Activated CD4-positive, alpha-beta memory T cell treated with anti-CD3 and anti-CD28 coated beads for 36 hours (primary cell): ENCODE results near the gene KLF16. TPM values are rescaled to one million over a fixed set of nuclear protein-coding genes. Genes with fewer than 3 reads are reported as not detected.
A peak's percentile ranks its signal among the peaks of the same experiment; 100 is the strongest.

Source experiments
- CTCF ChIA-PET: fragments of 350-600 bp; sonication (Branson Sonifier 250); formaldehyde crosslinking; loops from one replicate; lab custom pipeline; 2021; ENCODE audit warnings: antibody characterized with exemption, inconsistent platforms; lab: Charles Lee
- POLR2A ChIA-PET: fragments of 350-600 bp; sonication (Branson Sonifier 250); formaldehyde crosslinking; loops from one replicate; lab custom pipeline; 2021; ENCODE audit warnings: antibody characterized with exemption; lab: Charles Lee
- DNase-seq: peaks from one replicate; pipeline ENCODE4 v3.0.0-alpha.2; 2020
- H3K27ac Mint-ChIP-seq: one replicate; pipeline ENCODE4 v1.8.0; 2021; ENCODE audit warnings: mixed read lengths
- H3K27me3 Mint-ChIP-seq: one replicate; pipeline ENCODE4 v1.8.0; 2021; ENCODE audit warnings: mixed read lengths
- H3K36me3 Mint-ChIP-seq: one replicate; pipeline ENCODE4 v1.8.0; 2021; ENCODE audit warnings: mixed read lengths
- H3K4me1 Mint-ChIP-seq: one replicate; pipeline ENCODE4 v1.8.0; 2021; ENCODE audit warnings: low read depth, mixed read lengths
- H3K4me3 Mint-ChIP-seq: one replicate; pipeline ENCODE4 v1.8.0; 2021; ENCODE audit warnings: mild to moderate bottlenecking, mixed read lengths
- H3K9me3 Mint-ChIP-seq: one replicate; pipeline ENCODE4 v1.8.0; 2021; ENCODE audit warnings: mixed read lengths
- intact Hi-C: fragments of 100-400 bp; cut with micrococcal nuclease; formaldehyde crosslinking; loops from one replicate; pipeline ENCODE4 v1.15.1; 2023
- total RNA-seq, 2 experiments: library from RNA; stranded (reverse); gene quantifications; one replicate each; pipeline ENCODE4 v1.2.3, GENCODE V29; 2021

Gene KLF16
- total RNA-seq, 2 experiments from 2014 or later, result 23.3 to 24.2 TPM

DNA sequence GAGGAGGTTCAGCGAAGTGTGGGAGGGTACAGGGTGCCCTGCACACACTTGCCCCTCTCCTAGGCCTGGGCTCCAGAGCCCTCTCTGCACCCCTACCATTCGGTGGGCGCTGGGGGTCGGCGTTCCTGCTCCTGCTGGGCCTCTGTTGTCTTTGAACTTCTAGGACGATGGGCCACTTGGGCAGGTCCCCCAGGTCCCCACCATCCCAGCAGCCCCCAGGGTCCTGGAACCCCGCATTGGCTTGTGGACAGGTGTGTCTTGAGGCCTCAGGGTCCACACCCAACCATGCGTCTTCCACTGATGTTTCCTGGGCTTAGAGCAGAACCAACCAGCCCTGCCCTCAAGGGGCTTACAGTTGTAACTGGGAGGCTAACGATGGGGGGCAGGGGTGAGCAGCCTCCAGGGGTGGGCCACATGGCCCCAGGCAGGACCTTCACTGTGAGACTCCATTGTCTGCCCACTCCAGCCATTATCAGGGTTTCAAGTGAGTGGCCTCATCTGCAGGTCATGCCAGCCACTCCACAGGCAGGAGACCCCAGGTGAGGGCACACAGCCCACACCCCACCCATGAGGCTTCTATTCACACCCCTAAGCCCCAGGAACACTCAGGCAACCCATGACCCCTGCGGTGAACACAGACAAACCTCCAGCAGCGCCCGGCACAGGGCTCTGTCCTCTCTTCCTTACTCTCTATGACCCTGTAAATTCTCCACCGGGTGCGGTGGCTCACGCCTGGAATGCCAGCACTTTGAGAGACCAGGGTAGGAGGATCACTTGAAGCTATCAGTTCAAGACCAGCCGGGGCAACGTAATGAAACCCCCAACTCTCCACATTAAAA lies 2.0 kb upstream of the KLF16 start:
- POLR2A ChIA-PET, result interaction anchor here (0.6 to 2.8 kb wide), 4 partner anchors 10 to 599 kb away, joined by 3 to 19 read pairs (median 4); no protein-coding TSS in a partner anchor
- no peak for DNase-seq
- CTCF ChIA-PET, result interaction anchor here (0.6 to 2.7 kb wide), 12 partner anchors 10 to 187 kb away, joined by 3 to 19 read pairs (median 4); no protein-coding TSS in a partner anchor
- peaks cover 21% of the 10 kb centered on the region for H3K4me1 Mint-ChIP-seq
- H3K9me3 Mint-ChIP-seq, result no peaks in the 10 kb centered on the region
- H3K4me3 Mint-ChIP-seq, result peak overlapping the region; percentile 75
- no peaks in the 10 kb centered on the region for H3K27me3 Mint-ChIP-seq
- peaks cover 3% of the 10 kb centered on the region for H3K36me3 Mint-ChIP-seq
- peak overlapping the region; percentile 80 for H3K27ac Mint-ChIP-seq
- intact Hi-C loops, result loop anchor here (2.0 kb wide), 1 partner anchor 17 kb away; no protein-coding TSS in a partner anchor

DNA sequence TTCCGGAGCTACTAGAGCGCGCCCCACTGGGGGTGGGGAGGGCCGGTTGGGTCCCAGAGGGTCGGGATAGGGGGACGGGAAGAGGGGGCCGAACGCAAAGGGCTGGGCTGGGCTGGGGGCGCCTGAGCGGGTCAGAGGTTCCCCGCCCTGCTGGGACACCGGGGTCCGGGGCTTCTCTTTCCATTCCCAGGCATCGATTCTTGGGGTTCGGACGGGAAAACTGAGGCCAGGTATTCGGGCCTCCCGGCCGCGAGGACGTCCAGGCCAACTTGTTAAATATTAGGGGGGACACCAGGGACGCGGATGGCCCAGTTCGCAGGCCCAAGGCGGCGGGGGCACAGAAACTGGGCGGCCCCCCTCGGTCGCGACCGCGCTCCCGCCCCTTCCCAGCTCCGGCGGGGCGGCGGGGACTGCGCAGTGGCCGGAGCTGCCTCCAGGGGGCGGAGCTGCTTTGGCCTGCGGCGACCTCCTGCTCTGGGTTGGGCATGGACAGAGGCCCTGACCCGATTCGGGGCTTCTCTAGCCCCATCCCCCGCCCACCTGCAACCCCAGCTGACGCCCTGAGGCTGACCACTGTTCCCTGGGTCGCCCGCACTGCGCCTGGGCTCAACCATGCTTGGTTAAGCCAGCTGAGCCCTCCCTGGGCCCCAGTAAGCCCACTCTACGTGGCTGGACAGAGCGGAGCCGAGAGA lies 1.2 kb upstream of the KLF16 start:
- CTCF ChIA-PET, result interaction anchor here (0.9 to 2.7 kb wide), 12 partner anchors 9 to 78 kb away, joined by 3 to 19 read pairs (median 4); no protein-coding TSS in a partner anchor
- peaks cover 28% of the 10 kb centered on the region for H3K4me1 Mint-ChIP-seq
- H3K27me3 Mint-ChIP-seq, result no peaks in the 10 kb centered on the region
- H3K27ac Mint-ChIP-seq, result peak overlapping the region; percentile 80
- H3K4me3 Mint-ChIP-seq, result peak overlapping the region; percentile 75
- POLR2A ChIA-PET, result interaction anchor here (0.6 to 2.8 kb wide), 5 partner anchors 11 to 598 kb away, joined by 3 to 19 read pairs (median 3); no protein-coding TSS in a partner anchor
- intact Hi-C loops, result loop anchor here (1.0 to 2.0 kb wide), 3 partner anchors 12 to 41 kb away; partner anchors contain the start of genes ADAT3 and SCAMP4
- H3K36me3 Mint-ChIP-seq, result no peaks in the 10 kb centered on the region
- peak; percentile 78 for DNase-seq
- no peaks in the 10 kb centered on the region for H3K9me3 Mint-ChIP-seq

DNA sequence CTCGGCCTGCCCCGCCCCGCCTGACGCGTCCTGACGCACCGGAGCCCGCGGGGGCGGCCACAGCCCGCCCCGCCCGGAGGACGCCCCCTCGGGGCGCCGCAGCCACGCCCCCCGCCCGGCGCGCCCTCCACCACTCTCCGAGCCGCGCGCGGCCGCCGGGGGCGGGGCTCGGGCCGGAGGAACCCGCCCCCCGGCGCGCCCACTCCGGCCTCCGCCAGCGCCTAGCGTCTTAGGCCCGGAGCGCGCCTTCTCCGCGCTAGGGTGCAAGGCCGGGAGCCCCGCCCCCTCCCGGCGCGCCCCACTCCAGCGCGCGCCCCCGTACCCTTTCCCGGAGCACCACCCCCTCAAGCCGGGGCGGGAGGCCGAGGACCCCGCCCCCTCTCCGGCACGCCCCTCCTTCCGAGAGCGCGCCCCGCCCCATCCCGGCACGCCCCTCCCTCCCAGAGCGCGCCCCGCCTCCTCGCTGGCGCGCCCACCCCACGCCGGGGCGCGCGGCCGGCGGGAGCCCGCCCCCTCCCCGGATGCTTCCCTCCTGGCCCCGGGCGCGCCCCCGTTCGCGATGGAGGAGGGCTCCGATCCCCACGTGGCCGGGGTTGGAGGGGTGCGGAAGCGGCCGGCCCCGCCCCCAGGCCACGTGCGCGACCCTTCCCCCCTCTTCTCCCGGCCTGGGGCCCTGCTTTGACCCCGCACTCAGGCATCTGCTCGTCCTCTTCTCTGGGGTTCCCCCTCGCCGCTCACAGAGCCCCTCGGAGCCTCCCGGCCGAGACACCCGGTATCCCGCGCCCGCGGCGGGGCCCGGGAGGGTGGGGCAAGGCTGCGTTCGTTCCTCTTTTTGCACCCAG lies 480 bp upstream of the KLF16 start:
- Mint-ChIP-seq H3K4me1 (peaks cover 32% of the 10 kb centered on the region), H3K4me3 (peak overlapping the region; percentile 75), H3K36me3 (no peaks in the 10 kb centered on the region), H3K27ac (peak overlapping the region; percentile 69), H3K9me3 (no peaks in the 10 kb centered on the region), H3K27me3 (no peaks in the 10 kb centered on the region)
- peak; percentile 94 for DNase-seq
- ChIA-PET POLR2A (interaction anchor here (0.9 to 2.8 kb wide), 4 partner anchors 12 to 598 kb away, joined by 3 to 19 read pairs (median 4); no protein-coding TSS in a partner anchor), CTCF (interaction anchor here (0.9 to 2.7 kb wide), 12 partner anchors 9 to 79 kb away, joined by 3 to 19 read pairs (median 4); no protein-coding TSS in a partner anchor)
- intact Hi-C loops, result loop anchor here (1.0 to 2.0 kb wide), 3 partner anchors 12 to 41 kb away; partner anchors contain the start of genes ADAT3 and SCAMP4

DNA sequence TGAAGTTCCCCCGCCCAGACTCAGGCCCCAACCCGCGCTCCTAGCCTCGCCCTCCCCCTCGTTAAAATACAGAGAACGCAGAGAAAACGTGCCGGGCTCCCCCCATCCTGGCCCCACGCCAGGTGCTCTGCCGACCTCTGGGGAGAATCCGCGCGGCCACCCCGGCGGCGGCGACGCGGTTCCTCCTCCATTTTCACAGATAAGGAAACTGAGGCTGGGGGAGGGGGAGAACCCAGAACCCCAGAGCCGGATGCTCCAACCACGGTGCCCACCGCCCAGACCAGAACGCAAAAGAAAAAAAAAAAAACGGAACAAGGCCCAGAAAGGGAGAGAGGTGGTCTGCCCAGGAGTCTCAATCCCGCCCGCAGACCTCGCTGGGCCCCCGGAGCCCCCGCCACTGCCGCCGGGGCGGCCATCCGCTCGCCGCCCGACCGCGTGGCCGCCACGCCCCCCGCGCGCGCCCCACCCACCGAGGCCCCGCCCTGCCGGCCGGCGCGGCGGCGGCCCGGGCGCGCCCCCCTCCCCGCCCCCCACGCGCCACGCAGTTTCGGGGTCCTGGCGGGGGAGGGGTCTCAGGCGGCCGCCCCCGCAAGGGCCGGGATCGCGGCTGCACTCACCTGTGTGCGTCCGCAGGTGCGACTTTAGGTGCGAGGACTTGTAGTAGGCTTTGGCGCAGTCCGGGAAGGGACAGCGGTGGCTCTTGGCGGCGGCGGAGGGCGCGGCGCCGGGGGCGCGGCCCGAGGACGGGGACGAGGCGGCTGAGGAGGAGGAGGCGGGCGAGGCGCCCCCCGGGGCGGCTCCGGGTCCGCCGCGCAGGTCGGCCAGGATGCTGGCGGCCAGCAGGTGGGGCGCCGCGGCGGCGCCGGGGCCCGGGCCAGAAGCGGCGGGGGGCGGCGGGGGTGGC lies 703 bp downstream of the KLF16 start:
- POLR2A ChIA-PET, result no interaction called here
- peak overlapping the region; percentile 88 for H3K27ac Mint-ChIP-seq
- CTCF ChIA-PET, result no interaction called here
- H3K4me1 Mint-ChIP-seq, result peaks cover 38% of the 10 kb centered on the region
- peak; percentile 61 for DNase-seq
- intact Hi-C loops, result no loop called here
- no peaks in the 10 kb centered on the region for H3K27me3 Mint-ChIP-seq
- peak overlapping the region; percentile 93 for H3K4me3 Mint-ChIP-seq
- no peaks in the 10 kb centered on the region for H3K36me3 Mint-ChIP-seq
- H3K9me3 Mint-ChIP-seq, result no peaks in the 10 kb centered on the region

DNA sequence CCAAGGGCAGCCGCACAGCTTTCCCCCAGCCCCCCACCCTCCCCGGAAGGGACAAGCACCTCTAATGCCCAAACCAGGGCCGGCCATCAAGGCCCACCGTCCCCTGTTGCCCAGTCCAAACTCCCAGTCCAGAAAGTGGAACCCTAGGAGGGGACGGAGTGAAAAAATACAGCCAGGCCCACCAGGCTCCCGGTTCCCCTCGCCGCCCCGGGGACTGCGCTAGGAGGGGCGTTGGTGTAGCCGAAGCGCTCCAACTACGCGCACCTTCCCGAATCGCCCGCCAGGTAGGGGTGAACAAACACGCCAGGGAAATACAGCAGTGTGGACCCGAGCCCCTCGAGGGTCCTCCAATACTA lies 1.3 kb downstream of the KLF16 start:
- POLR2A ChIA-PET, result no interaction called here
- H3K27me3 Mint-ChIP-seq, result no peaks in the 10 kb centered on the region
- intact Hi-C loops, result no loop called here
- CTCF ChIA-PET, result no interaction called here
- H3K36me3 Mint-ChIP-seq, result no peaks in the 10 kb centered on the region
- peak overlapping the region; percentile 93 for H3K4me3 Mint-ChIP-seq
- no peaks in the 10 kb centered on the region for H3K9me3 Mint-ChIP-seq
- H3K27ac Mint-ChIP-seq, result peak overlapping the region; percentile 88
- DNase-seq, result no peak
- H3K4me1 Mint-ChIP-seq, result peaks cover 38% of the 10 kb centered on the region

DNA sequence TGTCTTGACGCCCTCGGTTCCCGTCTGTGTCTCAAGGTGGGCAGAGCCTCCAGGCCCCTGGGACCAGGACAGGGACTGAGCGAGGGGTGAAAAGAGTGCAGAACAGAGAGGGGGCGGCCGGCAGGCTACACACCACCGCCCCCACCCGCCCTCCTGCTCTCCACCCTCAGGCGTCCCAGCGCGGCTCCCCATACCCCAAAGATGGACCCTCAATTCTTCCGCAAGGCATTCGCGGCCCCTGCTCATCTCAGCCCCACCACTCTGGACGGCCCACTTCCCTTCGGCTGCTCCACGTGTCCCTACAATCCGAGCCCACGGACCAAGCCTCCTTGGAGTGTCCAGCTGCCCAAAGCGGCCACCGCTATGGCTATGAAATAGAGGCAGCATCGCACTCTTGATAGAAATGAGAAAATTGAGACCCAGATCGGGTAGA lies 1.8 kb downstream of the KLF16 start:
- Mint-ChIP-seq H3K9me3 (no peaks in the 10 kb centered on the region), H3K27me3 (no peaks in the 10 kb centered on the region), H3K4me3 (peak overlapping the region; percentile 93), H3K27ac (peak overlapping the region; percentile 9), H3K4me1 (peaks cover 38% of the 10 kb centered on the region), H3K36me3 (no peaks in the 10 kb centered on the region)
- ChIA-PET POLR2A (no interaction called here), CTCF (no interaction called here)
- DNase-seq, result no peak
- intact Hi-C loops, result no loop called here

DNA sequence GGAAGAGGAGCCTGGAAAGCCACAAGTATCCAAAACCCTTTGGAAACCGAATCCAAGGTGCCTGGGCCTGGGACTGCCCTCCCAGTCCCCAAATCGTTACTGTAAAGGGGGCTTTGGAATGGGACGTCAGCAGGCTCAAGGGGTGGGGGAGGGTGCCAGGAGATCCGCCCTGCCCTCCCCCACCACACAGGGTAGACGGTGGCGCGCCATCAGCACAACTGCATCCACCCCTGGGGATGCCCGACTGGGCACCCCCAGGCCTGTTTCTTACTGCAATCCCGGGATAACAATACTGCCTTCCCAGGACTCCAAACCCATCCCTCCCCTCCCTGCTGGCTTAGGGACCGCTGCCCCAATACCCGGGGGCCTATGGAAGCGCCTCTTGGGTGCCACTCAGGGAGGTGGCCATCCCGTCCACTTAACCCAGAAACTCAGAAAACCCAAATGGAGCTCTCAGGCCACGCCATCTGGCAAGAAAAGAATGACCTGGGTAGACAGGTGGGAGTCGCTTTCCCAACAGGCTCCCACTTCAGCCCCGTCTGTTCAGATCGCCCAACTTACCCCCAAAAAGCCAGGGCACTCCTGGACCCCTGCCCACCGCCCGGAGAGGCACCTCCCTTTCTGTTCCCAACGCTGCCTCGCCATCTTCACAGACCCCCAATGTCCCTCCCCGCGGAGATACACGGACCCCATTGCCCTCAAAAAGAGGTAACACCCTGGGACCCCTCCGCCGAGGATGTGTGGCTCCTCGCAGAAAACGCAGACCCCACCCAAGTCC lies 2.4 kb downstream of the KLF16 start:
- CTCF ChIA-PET, result no interaction called here
- Mint-ChIP-seq H3K36me3 (no peaks in the 10 kb centered on the region), H3K4me3 (peak overlapping the region; percentile 93), H3K27me3 (no peaks in the 10 kb centered on the region), H3K9me3 (no peaks in the 10 kb centered on the region), H3K4me1 (peaks cover 38% of the 10 kb centered on the region), H3K27ac (no peak overlapping the region)
- intact Hi-C loops, result no loop called here
- no peak for DNase-seq
- POLR2A ChIA-PET, result no interaction called here

DNA sequence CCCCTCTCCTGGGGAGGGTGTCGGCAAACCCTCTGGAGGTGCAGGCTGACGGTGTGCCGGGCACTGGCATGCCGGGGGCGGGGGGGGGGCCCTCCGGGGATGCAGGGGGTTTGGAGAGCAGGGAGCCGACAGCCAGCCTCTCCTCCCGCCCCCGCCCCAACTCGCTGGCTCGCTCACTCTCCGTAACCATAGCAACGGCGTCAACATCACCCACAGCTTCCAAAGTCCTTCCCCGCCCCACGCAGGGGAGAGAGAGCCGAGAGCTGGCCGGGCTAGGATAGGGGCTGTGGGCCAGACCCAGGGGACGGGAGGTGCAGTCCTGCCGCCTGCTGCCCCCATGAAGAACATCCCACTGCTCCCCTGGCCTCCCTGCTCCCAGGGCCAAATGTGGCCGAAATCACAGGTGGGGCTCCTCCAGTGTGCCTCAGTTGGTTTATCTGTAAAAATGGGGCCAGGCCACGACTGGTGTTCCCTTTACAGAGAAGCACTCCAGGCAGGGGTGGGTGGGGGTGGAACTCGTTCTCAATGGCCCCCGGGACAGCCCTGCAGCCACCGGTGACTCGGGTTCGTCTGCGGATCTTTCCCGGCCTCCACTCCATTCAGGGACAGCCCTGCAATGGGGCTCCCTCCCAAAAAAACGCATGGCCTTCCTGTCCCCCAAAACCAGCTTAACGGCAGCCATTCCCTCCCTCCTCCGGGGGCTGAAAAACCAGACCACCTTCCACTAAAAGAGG lies 3.2 kb downstream of the KLF16 start:
- peak overlapping the region; percentile 56 for H3K27ac Mint-ChIP-seq

DNA sequence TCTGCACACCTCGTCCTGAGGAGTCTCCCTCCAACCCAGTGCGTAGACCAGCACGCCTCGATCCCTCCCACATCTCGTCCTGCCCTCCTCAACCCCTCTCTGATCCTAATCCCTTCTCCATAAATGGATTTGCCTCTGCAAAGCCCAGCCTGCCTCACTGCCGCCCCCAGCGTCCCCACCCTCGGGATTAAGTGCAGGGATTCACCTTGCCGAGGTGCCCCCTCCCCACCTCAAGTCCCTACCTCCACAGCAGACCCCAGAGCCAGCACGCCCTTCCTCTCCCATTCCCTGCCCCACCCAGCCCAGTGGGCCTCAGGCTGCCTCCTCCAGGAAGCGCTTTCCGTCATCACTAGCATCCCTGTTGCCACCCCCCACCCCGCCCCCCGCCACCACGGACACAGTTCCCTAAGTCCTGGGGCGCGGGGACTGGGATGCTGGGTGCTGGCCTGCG lies 4.0 kb downstream of the KLF16 start:
- Mint-ChIP-seq H3K4me1 (peaks cover 43% of the 10 kb centered on the region), H3K9me3 (no peaks in the 10 kb centered on the region), H3K27ac (peak overlapping the region; percentile 64), H3K36me3 (no peaks in the 10 kb centered on the region), H3K4me3 (peak overlapping the region; percentile 27), H3K27me3 (no peaks in the 10 kb centered on the region)
- ChIA-PET CTCF (interaction anchor here (1.7 to 3.3 kb wide), 3 partner anchors 10 to 33 kb away, joined by 6 to 13 read pairs (median 9); no protein-coding TSS in a partner anchor), POLR2A (no interaction called here)
- no peak for DNase-seq
- intact Hi-C loops, result no loop called here

More for the DNA sequence above, 3.2 kb downstream of the KLF16 start:
- Mint-ChIP-seq H3K4me1 (peaks cover 35% of the 10 kb centered on the region), H3K27me3 (no peaks in the 10 kb centered on the region), H3K36me3 (no peaks in the 10 kb centered on the region), H3K4me3 (no peak overlapping the region), H3K9me3 (no peaks in the 10 kb centered on the region)
- DNase-seq, result peak; percentile 76
- ChIA-PET POLR2A (no interaction called here), CTCF (interaction anchor here (0.6 kb wide), 1 partner anchor 11 kb away, joined by 4 read pairs; no protein-coding TSS in a partner anchor)
- intact Hi-C loops, result no loop called here
